PC-9 (cell line): ENCODE measurements around the gene SEMA7A. TPM values are rescaled to one million over a fixed set of nuclear protein-coding genes. Genes with fewer than 3 reads are reported as not detected.

Experiments
- BruUV-seq: library from RNA; stranded (reverse); fragments of 400-500 nt; replicated peaks from 2 replicates; lab custom pipeline; 2021; lab: Mats Ljungman, UMichigan
- CTCF ChIA-PET: fragments of 300-600 bp; sonication (Branson Sonifier 250); formaldehyde crosslinking; loops from one replicate; lab custom pipeline; 2022; ENCODE audit warnings: antibody characterized with exemption; lab: Charles Lee
- POLR2A ChIA-PET: fragments of 300-600 bp; sonication (Branson Sonifier 250); formaldehyde crosslinking; loops from one replicate; lab custom pipeline; 2022; ENCODE audit warnings: antibody characterized with exemption; ENCODE audit not compliant: unreplicated experiment; lab: Charles Lee
- DNase-seq, 2 experiments: peaks; one replicate each; pipeline versions ENCODE4 v3.0.0 to v3.0.0-alpha.2; 2015 to 2022; ENCODE audit warnings: mixed read lengths in 1 of 2
- H2AFZ ChIP-seq: fragments of 200-600 bp; sonication (generic); 2 replicates; pipeline ENCODE4 v1.8.1; 2017; ENCODE audit warnings: antibody characterized with exemption
- H3F3A ChIP-seq: fragments of 200-600 bp; sonication (generic); 2 replicates; pipeline ENCODE4 v1.8.1; 2017; ENCODE audit warnings: antibody characterized with exemption, mild to moderate bottlenecking, low read depth; ENCODE audit not compliant: insufficient read depth
- H3K27ac ChIP-seq: fragments of 200-600 bp; sonication (generic); 2 replicates; pipeline ENCODE4 v1.6.1; 2016; ENCODE audit warnings: mixed run types
- H3K27me3 ChIP-seq: fragments of 200-600 bp; sonication (generic); 2 replicates; pipeline ENCODE4 v1.6.1; 2016; ENCODE audit warnings: low read depth, mixed run types; ENCODE audit not compliant: insufficient read depth
- H3K36me3 ChIP-seq: fragments of 200-600 bp; sonication (generic); 2 replicates; pipeline ENCODE4 v1.6.1; 2016; ENCODE audit warnings: low read depth, mixed run types
- H3K4me1 ChIP-seq: fragments of 200-600 bp; sonication (generic); replicated peaks from 2 replicates; pipeline ENCODE4 v1.6.1; 2016; ENCODE audit warnings: mixed run types; ENCODE audit not compliant: insufficient read depth
- H3K4me2 ChIP-seq: fragments of 200-600 bp; sonication (generic); 2 replicates; pipeline ENCODE4 v1.6.1; 2017; ENCODE audit warnings: mixed run types
- H3K4me3 ChIP-seq: fragments of 200-600 bp; sonication (generic); 2 replicates; pipeline ENCODE4 v1.6.1; 2016; ENCODE audit warnings: mixed run types
- H3K79me2 ChIP-seq: fragments of 200-600 bp; sonication (generic); 2 replicates; pipeline ENCODE4 v1.6.1; 2017; ENCODE audit warnings: low read depth, mixed run types
- H3K9me2 ChIP-seq: fragments of 200-600 bp; sonication (generic); 2 replicates; pipeline ENCODE4 v1.8.1; 2017; ENCODE audit warnings: mild to moderate bottlenecking; ENCODE audit not compliant: insufficient read depth
- H3K9me3 ChIP-seq: fragments of 200-600 bp; sonication (generic); 2 replicates; pipeline ENCODE4 v1.8.1; 2016; ENCODE audit warnings: low read depth; ENCODE audit not compliant: insufficient read depth
- H4K20me1 ChIP-seq: fragments of 200-600 bp; sonication (generic); 2 replicates; pipeline ENCODE4 v1.8.1; 2017; ENCODE audit not compliant: insufficient read depth
- CTCF ChIP-seq: fragments of 200-600 bp; sonication (generic); conservative IDR thresholded peaks from 2 replicates; pipeline ENCODE4 v1.6.1; 2017; ENCODE audit warnings: mixed run types, antibody characterized with exemption, mild to moderate bottlenecking, moderate library complexity
- EZH2 ChIP-seq: fragments of 200-600 bp; sonication (generic); IDR thresholded peaks from 2 replicates; pipeline ENCODE4 v1.8.0; 2017; ENCODE audit warnings: antibody characterized with exemption, low read depth
- intact Hi-C: fragments of 100-400 bp; cut with micrococcal nuclease; formaldehyde crosslinking; loops from one replicate; pipeline ENCODE4 v1.10.0; 2022; ENCODE audit not compliant: unreplicated experiment
- total RNA-seq: library from RNA; stranded (reverse); gene quantifications from 2 replicates; pipeline ENCODE4 v1.2.3, GENCODE V29; 2021

SEMA7A gene
- total RNA-seq, 1 experiment from 2014 or later: 8.3 TPM

- intact Hi-C loops: no loop called here
- Histone ChIP-seq H3K4me1 (no peaks in the 10 kb centered on the region), H3K27ac (no peak overlapping the region), H3K79me2 (no peaks in the 10 kb centered on the region), H3K36me3 (no peaks in the 10 kb centered on the region), H3K4me3 (no peak overlapping the region), H4K20me1 (no peaks in the 10 kb centered on the region), H3K4me2 (no peak overlapping the region), H3K27me3 (no peaks in the 10 kb centered on the region), H2AFZ (no peak overlapping the region), H3F3A (no peaks in the 10 kb centered on the region), H3K9me2 (no peaks in the 10 kb centered on the region), H3K9me3 (no peaks in the 10 kb centered on the region)
- BruUV-seq: no TSS peak
- POLR2A ChIA-PET: no interaction called here
- CTCF ChIA-PET: no interaction called here
- TF ChIP-seq CTCF: no peak
- TF ChIP-seq EZH2: no peak
- DNase-seq: no peak
These were observed 20.4 kb upstream of the SEMA7A start for GRCh38 chr15:74453925-74454763.

GRCh38 chr15:74451861-74452835, 18.4 kb upstream of the SEMA7A start:
- no peak overlapping the region for H3K27ac ChIP-seq
- POLR2A ChIA-PET: no interaction called here
- BruUV-seq: no TSS peak
- no peak for DNase-seq
- intact Hi-C loops: no loop called here
- no peaks in the 10 kb centered on the region for H3K9me2 ChIP-seq
- no peaks in the 10 kb centered on the region for H3K4me1 ChIP-seq
- no peaks in the 10 kb centered on the region for H3F3A ChIP-seq
- H3K4me2 ChIP-seq: no peak overlapping the region
- H3K36me3 ChIP-seq: no peaks in the 10 kb centered on the region
- H4K20me1 ChIP-seq: no peaks in the 10 kb centered on the region
- TF ChIP-seq EZH2 (no peak), CTCF (no peak)
- CTCF ChIA-PET: interaction anchor here (0.7 kb wide), 2 partner anchors 16 to 234 kb away, joined by 3 read pairs; no protein-coding TSS in a partner anchor
- H3K27me3 ChIP-seq: no peaks in the 10 kb centered on the region
- no peaks in the 10 kb centered on the region for H3K79me2 ChIP-seq
- H2AFZ ChIP-seq: no peak overlapping the region
- H3K9me3 ChIP-seq: no peaks in the 10 kb centered on the region
- no peak overlapping the region for H3K4me3 ChIP-seq

GRCh38 chr15:74451322-74451721, 17.6 kb upstream of the SEMA7A start:
- POLR2A ChIA-PET: no interaction called here
- Histone ChIP-seq H3K27ac (no peak overlapping the region), H3K4me2 (no peak overlapping the region), H2AFZ (no peak overlapping the region), H3K9me2 (no peaks in the 10 kb centered on the region), H4K20me1 (no peaks in the 10 kb centered on the region), H3K4me1 (no peaks in the 10 kb centered on the region), H3K36me3 (no peaks in the 10 kb centered on the region), H3K4me3 (no peak overlapping the region), H3K79me2 (no peaks in the 10 kb centered on the region), H3F3A (no peaks in the 10 kb centered on the region), H3K9me3 (no peaks in the 10 kb centered on the region), H3K27me3 (no peaks in the 10 kb centered on the region)
- intact Hi-C loops: no loop called here
- DNase-seq: no peak
- TF ChIP-seq CTCF: no peak
- no peak for TF ChIP-seq EZH2
- no TSS peak for BruUV-seq
- CTCF ChIA-PET: interaction anchor here (0.7 kb wide), 2 partner anchors 15 to 234 kb away, joined by 3 read pairs; no protein-coding TSS in a partner anchor
